Measurements from ENCODE around the gene SORCS2.

The SORCS2 gene

DNA sequence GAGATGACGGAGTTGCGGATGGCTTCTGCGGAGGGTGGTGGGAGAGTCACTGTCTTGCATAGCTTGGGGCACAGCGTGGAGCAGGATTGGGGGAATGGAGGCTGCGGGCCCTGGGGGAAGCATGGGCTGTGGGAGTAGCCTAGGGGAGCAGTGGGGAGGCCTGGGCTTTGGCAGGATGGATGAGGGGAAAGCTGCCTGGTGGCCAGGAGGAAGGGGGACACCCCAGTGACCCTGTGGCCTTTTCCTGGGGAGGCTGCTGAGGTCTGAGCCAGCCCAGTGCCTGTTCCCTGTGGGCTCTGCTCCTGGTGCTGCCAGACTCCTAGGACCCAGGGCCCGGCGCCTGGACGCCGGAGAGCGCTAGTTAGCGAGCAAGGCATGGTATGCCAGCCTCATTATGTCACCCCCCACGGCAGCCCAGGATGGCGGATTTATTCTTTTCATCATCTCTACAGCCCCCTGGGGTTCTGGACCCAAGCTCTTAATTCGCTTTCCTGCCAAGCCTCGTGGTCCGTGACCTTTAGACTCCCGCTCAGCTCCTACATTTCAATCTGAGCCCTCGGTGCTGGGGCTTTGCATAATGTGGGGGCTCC lies 39.8 kb downstream of the SORCS2 start:
- TF ChIP-seq, protein P1, sequence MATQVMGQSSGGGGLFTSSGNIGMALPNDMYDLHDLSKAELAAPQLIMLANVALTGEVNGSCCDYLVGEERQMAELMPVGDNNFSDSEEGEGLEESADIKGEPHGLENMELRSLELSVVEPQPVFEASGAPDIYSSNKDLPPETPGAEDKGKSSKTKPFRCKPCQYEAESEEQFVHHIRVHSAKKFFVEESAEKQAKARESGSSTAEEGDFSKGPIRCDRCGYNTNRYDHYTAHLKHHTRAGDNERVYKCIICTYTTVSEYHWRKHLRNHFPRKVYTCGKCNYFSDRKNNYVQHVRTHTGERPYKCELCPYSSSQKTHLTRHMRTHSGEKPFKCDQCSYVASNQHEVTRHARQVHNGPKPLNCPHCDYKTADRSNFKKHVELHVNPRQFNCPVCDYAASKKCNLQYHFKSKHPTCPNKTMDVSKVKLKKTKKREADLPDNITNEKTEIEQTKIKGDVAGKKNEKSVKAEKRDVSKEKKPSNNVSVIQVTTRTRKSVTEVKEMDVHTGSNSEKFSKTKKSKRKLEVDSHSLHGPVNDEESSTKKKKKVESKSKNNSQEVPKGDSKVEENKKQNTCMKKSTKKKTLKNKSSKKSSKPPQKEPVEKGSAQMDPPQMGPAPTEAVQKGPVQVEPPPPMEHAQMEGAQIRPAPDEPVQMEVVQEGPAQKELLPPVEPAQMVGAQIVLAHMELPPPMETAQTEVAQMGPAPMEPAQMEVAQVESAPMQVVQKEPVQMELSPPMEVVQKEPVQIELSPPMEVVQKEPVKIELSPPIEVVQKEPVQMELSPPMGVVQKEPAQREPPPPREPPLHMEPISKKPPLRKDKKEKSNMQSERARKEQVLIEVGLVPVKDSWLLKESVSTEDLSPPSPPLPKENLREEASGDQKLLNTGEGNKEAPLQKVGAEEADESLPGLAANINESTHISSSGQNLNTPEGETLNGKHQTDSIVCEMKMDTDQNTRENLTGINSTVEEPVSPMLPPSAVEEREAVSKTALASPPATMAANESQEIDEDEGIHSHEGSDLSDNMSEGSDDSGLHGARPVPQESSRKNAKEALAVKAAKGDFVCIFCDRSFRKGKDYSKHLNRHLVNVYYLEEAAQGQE (IDR thresholded peaks at IDR 0.05; ENCODE audit: low read depth), result no peak
- TF ChIP-seq TAF1 (IDR thresholded peaks at IDR 0.05; ENCODE audit: low read depth), result no peak
- TF ChIP-seq RAD21 (IDR thresholded peaks at IDR 0.05; ENCODE audit: low read depth), result no peak
- TF ChIP-seq CEBPB (IDR thresholded peaks at IDR 0.05), result no peak
- no peak for TF ChIP-seq YY1 (IDR thresholded peaks at IDR 0.05; ENCODE audit: low read depth)
- no peak for TF ChIP-seq TEAD4 (IDR thresholded peaks at IDR 0.05)
- no peak for TF ChIP-seq TCF12 (IDR thresholded peaks at IDR 0.05; ENCODE audit: low read depth)
- TF ChIP-seq EGR1 (IDR thresholded peaks at IDR 0.05), result no peak
- TF ChIP-seq NFIC (IDR thresholded peaks at IDR 0.05), result no peak
- TF ChIP-seq, protein P2, sequence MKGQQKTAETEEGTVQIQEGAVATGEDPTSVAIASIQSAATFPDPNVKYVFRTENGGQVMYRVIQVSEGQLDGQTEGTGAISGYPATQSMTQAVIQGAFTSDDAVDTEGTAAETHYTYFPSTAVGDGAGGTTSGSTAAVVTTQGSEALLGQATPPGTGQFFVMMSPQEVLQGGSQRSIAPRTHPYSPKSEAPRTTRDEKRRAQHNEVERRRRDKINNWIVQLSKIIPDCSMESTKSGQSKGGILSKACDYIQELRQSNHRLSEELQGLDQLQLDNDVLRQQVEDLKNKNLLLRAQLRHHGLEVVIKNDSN (IDR thresholded peaks at IDR 0.05), result no peak
- TF ChIP-seq EP300 (IDR thresholded peaks at IDR 0.05; ENCODE audit: borderline replicate concordance), result no peak
- TF ChIP-seq ZBTB7A (IDR thresholded peaks at IDR 0.05; ENCODE audit: low read depth), result no peak
- no peak for TF ChIP-seq FOXM1 (IDR thresholded peaks at IDR 0.05; ENCODE audit: borderline replicate concordance, low read depth)
- TF ChIP-seq CREB1 (IDR thresholded peaks at IDR 0.05; ENCODE audit: low read depth), result no peak
- TF ChIP-seq, protein P3, sequence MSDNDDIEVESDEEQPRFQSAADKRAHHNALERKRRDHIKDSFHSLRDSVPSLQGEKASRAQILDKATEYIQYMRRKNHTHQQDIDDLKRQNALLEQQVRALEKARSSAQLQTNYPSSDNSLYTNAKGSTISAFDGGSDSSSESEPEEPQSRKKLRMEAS (IDR thresholded peaks at IDR 0.05), result no peak

DNA sequence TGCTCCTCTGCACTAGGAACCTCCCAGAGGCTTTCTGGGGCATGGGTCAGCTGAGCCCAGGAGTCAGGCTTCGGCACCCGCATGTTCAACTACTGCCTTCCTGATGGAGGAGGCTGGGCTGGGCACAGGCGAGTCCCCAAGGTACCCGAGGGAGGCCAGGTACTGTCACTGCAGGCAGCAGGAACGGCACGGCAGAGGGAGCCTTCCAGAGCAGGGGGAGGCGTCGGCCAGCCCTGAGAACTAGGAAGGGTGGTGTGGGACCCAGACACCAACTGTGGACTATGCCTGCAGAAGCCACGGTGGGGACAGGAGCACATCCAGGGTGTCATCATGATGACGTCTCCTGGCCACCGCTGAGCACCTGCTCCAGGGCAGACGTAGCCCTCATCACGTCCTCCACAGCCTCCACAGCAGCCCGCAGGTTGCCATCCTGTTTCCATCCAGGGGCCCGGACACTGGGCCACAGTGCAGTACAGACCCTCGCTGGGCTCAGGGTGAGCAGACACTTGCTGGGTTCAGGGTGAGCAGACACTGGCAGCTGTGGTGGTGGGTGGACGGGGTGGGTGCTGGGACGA lies 40.8 kb downstream of the SORCS2 start:
- no peak for TF ChIP-seq TCF12 (IDR thresholded peaks at IDR 0.05; ENCODE audit: low read depth)
- TF ChIP-seq, protein P2 (IDR thresholded peaks at IDR 0.05), result no peak
- TF ChIP-seq, protein P3 (IDR thresholded peaks at IDR 0.05), result no peak
- TF ChIP-seq CREB1 (IDR thresholded peaks at IDR 0.05; ENCODE audit: low read depth), result no peak
- TF ChIP-seq NFIC (IDR thresholded peaks at IDR 0.05), result no peak
- no peak for TF ChIP-seq ZBTB7A (IDR thresholded peaks at IDR 0.05; ENCODE audit: low read depth)
- no peak for TF ChIP-seq YY1 (IDR thresholded peaks at IDR 0.05; ENCODE audit: low read depth)
- no peak for TF ChIP-seq EP300 (IDR thresholded peaks at IDR 0.05; ENCODE audit: borderline replicate concordance)
- no peak for TF ChIP-seq EGR1 (IDR thresholded peaks at IDR 0.05)
- TF ChIP-seq TAF1 (IDR thresholded peaks at IDR 0.05; ENCODE audit: low read depth), result no peak
- TF ChIP-seq CEBPB (IDR thresholded peaks at IDR 0.05), result no peak
- no peak for TF ChIP-seq RAD21 (IDR thresholded peaks at IDR 0.05; ENCODE audit: low read depth)
- TF ChIP-seq, protein P1 (IDR thresholded peaks at IDR 0.05; ENCODE audit: low read depth), result no peak
- no peak for TF ChIP-seq FOXM1 (IDR thresholded peaks at IDR 0.05; ENCODE audit: borderline replicate concordance, low read depth)
- no peak for TF ChIP-seq TEAD4 (IDR thresholded peaks at IDR 0.05)

DNA sequence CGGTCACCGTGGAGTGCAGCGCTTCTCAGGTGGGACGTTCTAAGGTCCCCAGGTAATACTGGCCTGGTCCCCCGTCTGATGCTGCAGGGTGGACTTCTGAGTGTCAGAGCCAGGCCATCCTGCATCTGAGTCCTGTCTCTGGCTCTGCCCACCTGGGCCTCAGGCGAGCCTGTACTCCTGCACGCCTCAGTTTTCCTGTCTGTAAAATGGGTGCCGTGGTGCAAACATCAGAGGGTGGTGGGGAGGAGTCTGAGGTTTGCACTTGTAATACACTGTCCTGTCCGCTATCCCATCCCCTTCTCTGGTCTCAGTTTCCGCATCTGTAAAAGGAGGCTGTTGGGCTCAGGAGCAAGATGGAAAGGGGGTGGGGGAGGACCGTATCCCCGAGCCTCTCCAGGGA lies 41.3 kb downstream of the SORCS2 start:
- TF ChIP-seq CEBPB (IDR thresholded peaks at IDR 0.05) (no peak), TEAD4 (IDR thresholded peaks at IDR 0.05) (no peak), FOXM1 (IDR thresholded peaks at IDR 0.05; ENCODE audit: borderline replicate concordance, low read depth) (no peak), CREB1 (IDR thresholded peaks at IDR 0.05; ENCODE audit: low read depth) (no peak), EGR1 (IDR thresholded peaks at IDR 0.05) (no peak), YY1 (IDR thresholded peaks at IDR 0.05; ENCODE audit: low read depth) (no peak), RAD21 (IDR thresholded peaks at IDR 0.05; ENCODE audit: low read depth) (no peak), ZBTB7A (IDR thresholded peaks at IDR 0.05; ENCODE audit: low read depth) (no peak), TAF1 (IDR thresholded peaks at IDR 0.05; ENCODE audit: low read depth) (no peak), NFIC (IDR thresholded peaks at IDR 0.05) (no peak), TCF12 (IDR thresholded peaks at IDR 0.05; ENCODE audit: low read depth) (no peak), EP300 (IDR thresholded peaks at IDR 0.05; ENCODE audit: borderline replicate concordance) (no peak)
- TF ChIP-seq, protein P2 (IDR thresholded peaks at IDR 0.05), result no peak
- TF ChIP-seq, protein P1 (IDR thresholded peaks at IDR 0.05; ENCODE audit: low read depth), result no peak
- TF ChIP-seq, protein P3 (IDR thresholded peaks at IDR 0.05), result no peak

Measured in Ishikawa (cell line).